GM23248 (cell line): ENCODE results near the gene NFIA.

ENCODE experiments used
- EZH2 ChIP-seq: fragments of 200-600 bp; sonication (generic); IDR thresholded peaks from 2 replicates; pipeline ENCODE4 v1.6.1; 2018; ENCODE audit warnings: antibody characterized with exemption, mild to moderate bottlenecking; ENCODE audit not compliant: insufficient read depth, poor library complexity, severe bottlenecking
- EZH2phosphoT487 ChIP-seq: fragments of 200-600 bp; sonication (generic); IDR thresholded peaks from 2 replicates; pipeline ENCODE4 v1.6.1; 2018; ENCODE audit warnings: antibody characterized with exemption, moderate library complexity, mild to moderate bottlenecking, low read depth; ENCODE audit not compliant: insufficient read depth

- TF ChIP-seq EZH2 (no peak), EZH2phosphoT487 (no peak)
These were observed 163.5 kb downstream of the NFIA start for GRCh38 chr1:61245696-61246400.
